Stimulated activated CD4-positive, alpha-beta T cell treated with anti-CD3 and anti-CD28 coated beads, TNF-alpha, amount 100 ng/mL, for 24 hours (primary cell): Measurements from ENCODE around the gene SFTPB.

Experiments used
- DNase-seq, 3 experiments: peaks; one replicate each; pipeline ENCODE4 v3.0.0-alpha.2; 2020; ENCODE audit warnings: low read depth in 3 of 3

The SFTPB gene

DNA sequence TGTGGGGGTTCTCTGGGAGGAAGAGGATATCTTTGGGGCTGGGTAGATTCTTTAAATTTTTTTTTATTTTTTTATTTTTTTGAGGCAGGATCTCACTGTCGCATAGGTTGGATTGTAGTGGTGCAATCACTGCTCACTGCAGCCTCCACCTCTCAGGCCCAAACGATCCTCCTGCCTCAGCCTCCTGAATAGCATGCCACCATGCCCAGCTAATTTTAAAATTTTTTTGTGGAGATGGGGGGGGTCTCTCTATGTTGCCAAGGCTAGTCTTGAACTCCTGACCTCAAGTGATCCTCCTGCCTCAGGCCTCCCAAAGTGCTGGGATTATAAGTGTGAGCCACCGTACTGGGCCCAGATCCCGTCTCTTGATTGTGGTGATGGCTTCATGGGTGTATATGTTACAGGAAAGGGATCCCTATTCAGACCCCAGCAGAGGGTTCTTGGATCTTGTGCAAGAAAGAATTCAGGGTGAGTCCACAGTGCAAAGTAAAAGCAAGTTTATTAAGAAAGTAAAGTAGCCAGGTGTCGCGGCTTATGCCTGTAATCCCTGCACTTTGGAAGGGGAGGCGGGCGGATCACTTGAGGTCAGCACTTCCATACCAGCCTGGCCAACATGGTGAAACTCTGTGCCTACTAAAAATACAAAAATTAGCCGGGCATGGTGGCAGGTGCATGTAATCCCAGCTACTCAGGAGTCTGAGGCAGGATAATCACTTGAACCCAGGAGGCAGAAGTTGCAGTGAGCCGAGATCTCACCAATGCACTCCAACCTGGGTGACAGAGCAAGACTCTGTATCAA, 54.1 kb downstream of the SFTPB start:
- no peak for DNase-seq

DNA sequence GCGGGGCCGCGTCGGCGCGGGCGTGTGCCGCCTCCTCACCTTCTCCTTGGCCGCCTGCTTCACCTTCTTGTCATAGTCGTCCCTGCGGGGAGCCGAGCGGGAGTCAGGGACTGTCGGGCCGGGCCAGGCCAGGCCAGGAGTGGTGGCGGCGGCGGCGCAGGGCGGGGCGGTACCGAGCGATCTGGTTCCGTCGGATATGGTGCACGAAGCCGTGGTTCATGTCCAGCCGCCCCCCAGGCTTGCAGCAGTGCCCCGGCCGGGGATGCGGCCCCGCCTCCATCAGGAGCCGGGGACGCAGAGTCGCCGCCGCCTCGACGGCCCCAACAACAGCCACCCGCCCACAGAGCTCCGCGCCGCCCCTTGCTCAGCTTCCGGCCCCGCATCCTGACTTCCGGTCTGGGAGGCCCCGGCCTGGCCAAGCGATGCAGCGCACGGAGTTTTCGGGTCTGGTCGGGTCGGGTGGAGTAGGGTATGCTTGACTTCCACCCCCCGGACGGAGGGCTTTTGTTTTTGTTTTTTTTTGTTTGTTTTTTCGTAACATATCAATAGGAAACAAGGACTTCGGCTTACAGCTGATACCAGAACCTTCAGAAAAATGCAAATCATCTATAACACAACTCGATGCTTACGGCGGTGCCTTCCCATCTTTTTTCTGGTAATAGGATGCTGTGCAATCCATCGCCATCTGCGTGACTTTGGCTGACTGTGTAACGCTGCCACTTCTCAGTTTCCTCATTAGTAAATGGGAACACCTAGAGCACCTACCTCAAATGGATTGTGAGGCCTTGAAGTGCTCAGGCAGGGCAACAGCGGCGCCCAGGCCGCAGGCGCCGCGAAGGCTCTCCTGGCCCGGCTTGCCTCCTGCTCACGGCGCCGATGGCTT, 56.1 kb downstream of the SFTPB start, which contains the start of gene C2orf68:
Gene C2orf68 (minus strand): TSS at position 362 of the 883 bp plus-strand sequence. CDS start 82 bp downstream, at position 280.
- DNase-seq, result peak; percentile 73 to 89 (median 79)

DNA sequence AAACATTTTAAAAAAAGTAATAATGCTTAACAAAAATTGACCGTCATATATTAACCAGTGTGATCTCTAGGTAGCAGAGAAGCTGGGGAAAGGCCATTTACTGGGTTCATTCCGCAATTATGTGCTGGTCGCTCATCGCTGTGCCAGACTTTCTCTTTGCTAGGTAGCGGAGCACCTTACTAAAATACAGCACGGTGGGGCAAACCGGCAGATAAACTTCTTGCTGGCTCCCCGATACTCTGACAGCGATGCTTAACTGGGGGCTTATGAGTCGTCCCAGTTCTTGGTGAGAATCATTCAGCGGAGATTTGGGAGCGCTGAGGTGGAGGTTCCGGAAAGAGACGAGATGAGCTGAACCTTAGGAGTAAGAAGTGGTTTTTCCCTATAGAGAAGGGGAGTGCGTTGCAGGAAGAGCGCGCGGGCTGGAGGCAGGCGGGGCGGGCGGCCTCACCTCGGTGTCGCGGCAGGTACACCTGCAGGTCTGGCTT, 56.7 kb downstream of the SFTPB start:
- DNase-seq, result no peak
